ENCODE results near the gene PRSS48. TPM values are rescaled to one million over a fixed set of nuclear protein-coding genes. Genes with fewer than 3 reads are reported as not detected.
"Not testable (repeated sequence)": the region's sequence is repeated elsewhere in the genome, so short reads cannot be mapped to it uniquely, and the experiment has no call there.

PRSS48 gene
- total RNA-seq, 2 donors from 2014 or later, result not detected

- no peak overlapping the region for H3K4me3 ChIP-seq (ENCODE audit: low read length)
- H3K4me1 ChIP-seq (ENCODE audit: control insufficient read depth, insufficient read depth, low read length), result no peaks in the 10 kb centered on the region
- Mint-ChIP-seq H3K4me3 (no peak overlapping the region), H3K36me3 (ENCODE audit: low read depth) (peaks cover 14% of the 10 kb centered on the region), H3K27ac (no peak overlapping the region), H3K27me3 (ENCODE audit: insufficient read depth) (no peaks in the 10 kb centered on the region), H3K4me1 (no peaks in the 10 kb centered on the region), H3K9me3 (peaks cover 2% of the 10 kb centered on the region)
- H3K36me3 ChIP-seq (ENCODE audit: control insufficient read depth, insufficient read depth, low read length), result no peaks in the 10 kb centered on the region
- H3K27me3 ChIP-seq (ENCODE audit: control insufficient read depth, insufficient read depth, low read length, poor library complexity, severe bottlenecking), result no peaks in the 10 kb centered on the region
- peaks cover 7% of the 10 kb centered on the region for H3K9me3 ChIP-seq (ENCODE audit: control insufficient read depth, low read length)
- DNase-seq, result no peak
- no peak for TF ChIP-seq CTCF (conservative IDR thresholded peaks at IDR 0.05)
- 85% methylated on average over 4 of the region's 4 CpGs; no CpG with 5 or more reads in 1 of the 2 experiments for WGBS, 2 experiments (ENCODE audit: insufficient coverage in 1 of 2, insufficient read length in 1 of 2)
- H3K9ac ChIP-seq (ENCODE audit: extremely low read depth, low read length, poor library complexity, severe bottlenecking), result no peak overlapping the region
- H3K27ac ChIP-seq (ENCODE audit: low read depth, low read length), result no peak overlapping the region
Measured at GRCh38 chr4:151267104-151267503, 9.9 kb upstream of the PRSS48 start.

GRCh38 chr4:151267822-151268535 is 9.0 kb upstream of the PRSS48 start:
- Histone ChIP-seq H3K27me3 (ENCODE audit: control insufficient read depth, insufficient read depth, low read length, poor library complexity, severe bottlenecking) (no peaks in the 10 kb centered on the region), H3K9me3 (ENCODE audit: control insufficient read depth, low read length) (peaks cover 7% of the 10 kb centered on the region), H3K27ac (ENCODE audit: low read depth, low read length) (no peak overlapping the region), H3K36me3 (ENCODE audit: control insufficient read depth, insufficient read depth, low read length) (no peaks in the 10 kb centered on the region), H3K4me3 (ENCODE audit: low read length) (no peak overlapping the region), H3K9ac (ENCODE audit: extremely low read depth, low read length, poor library complexity, severe bottlenecking) (no peak overlapping the region), H3K4me1 (ENCODE audit: control insufficient read depth, insufficient read depth, low read length) (no peaks in the 10 kb centered on the region)
- peaks cover 14% of the 10 kb centered on the region for H3K36me3 Mint-ChIP-seq (ENCODE audit: low read depth)
- 88 to 100% methylated on average over 3 to 5 of the region's 7 CpGs for WGBS, 2 experiments (ENCODE audit: insufficient coverage in 1 of 2, insufficient read length in 1 of 2)
- TF ChIP-seq CTCF (conservative IDR thresholded peaks at IDR 0.05), result no peak
- H3K9me3 Mint-ChIP-seq, result peaks cover 2% of the 10 kb centered on the region
- H3K4me1 Mint-ChIP-seq, result no peaks in the 10 kb centered on the region
- H3K4me3 Mint-ChIP-seq, result no peak overlapping the region
- H3K27me3 Mint-ChIP-seq (ENCODE audit: insufficient read depth), result no peaks in the 10 kb centered on the region
- H3K27ac Mint-ChIP-seq, result no peak overlapping the region
- no peak for DNase-seq

DNA sequence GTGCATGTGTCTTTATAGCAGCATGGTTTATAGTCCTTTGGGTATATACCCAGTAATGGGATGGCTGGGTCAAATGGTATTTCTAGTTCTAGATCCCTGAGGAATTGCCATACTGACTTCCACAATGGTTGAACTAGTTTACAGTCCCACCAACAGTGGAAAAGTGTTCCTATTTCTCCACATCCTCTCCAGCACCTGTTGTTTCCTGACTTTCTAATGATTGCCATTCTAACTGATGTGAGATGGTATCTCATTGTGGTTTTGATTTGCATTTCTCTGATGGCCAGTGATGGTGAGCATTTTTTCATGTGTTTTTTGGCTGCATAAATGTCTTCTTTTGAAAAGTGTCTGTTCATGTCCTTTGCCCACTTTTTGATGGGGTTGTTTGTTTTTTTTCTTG is 8.1 kb upstream of the PRSS48 start:
- not testable (repeated sequence) for H3K27ac ChIP-seq (ENCODE audit: low read depth, low read length); DNase-seq; H3K36me3 ChIP-seq (ENCODE audit: control insufficient read depth, insufficient read depth, low read length); H3K4me3 Mint-ChIP-seq; H3K27me3 ChIP-seq (ENCODE audit: control insufficient read depth, insufficient read depth, low read length, poor library complexity, severe bottlenecking); H3K4me1 Mint-ChIP-seq; H3K9me3 ChIP-seq (ENCODE audit: control insufficient read depth, low read length); H3K27ac Mint-ChIP-seq; H3K4me3 ChIP-seq (ENCODE audit: low read length); H3K9me3 Mint-ChIP-seq; H3K9ac ChIP-seq (ENCODE audit: extremely low read depth, low read length, poor library complexity, severe bottlenecking); H3K27me3 Mint-ChIP-seq (ENCODE audit: insufficient read depth); H3K4me1 ChIP-seq (ENCODE audit: control insufficient read depth, insufficient read depth, low read length)
- peaks cover 14% of the 10 kb centered on the region for H3K36me3 Mint-ChIP-seq (ENCODE audit: low read depth)

Data from endodermal cell (in vitro differentiated cells).